Activated CD8-positive, alpha-beta T cell treated with anti-CD3 and anti-CD28 coated beads for 36 hours (primary cell): ENCODE data around the gene GAL. TPM values are rescaled to one million over a fixed set of nuclear protein-coding genes. Genes with fewer than 3 reads are reported as not detected.
A peak's percentile ranks its signal among the peaks of the same experiment; 100 is the strongest.

Source experiments
- ATAC-seq: fragments of 200-7000 bp; cut with Tn5 transposase; one replicate; pipeline ENCODE4 v1.10.0; 2021; ENCODE audit warnings: mild to moderate bottlenecking, moderate library complexity
- CTCF ChIA-PET: fragments of 350-600 bp; sonication (Branson Sonifier 250); formaldehyde crosslinking; loops from one replicate; lab custom pipeline; 2021; ENCODE audit warnings: antibody characterized with exemption; lab: Charles Lee
- POLR2A ChIA-PET: fragments of 350-600 bp; sonication (Branson Sonifier 250); formaldehyde crosslinking; loops from one replicate; lab custom pipeline; 2021; ENCODE audit warnings: antibody characterized with exemption; lab: Charles Lee
- DNase-seq: peaks from one replicate; pipeline ENCODE4 v3.0.0-alpha.2; 2020
- H3K27ac Mint-ChIP-seq: one replicate; pipeline ENCODE4 v1.8.0; 2021; ENCODE audit warnings: mild to moderate bottlenecking, mixed read lengths
- H3K27me3 Mint-ChIP-seq: one replicate; pipeline ENCODE4 v1.8.0; 2021; ENCODE audit warnings: mixed read lengths
- H3K36me3 Mint-ChIP-seq: one replicate; pipeline ENCODE4 v1.8.0; 2021; ENCODE audit warnings: low read depth, mixed read lengths
- H3K4me1 Mint-ChIP-seq: one replicate; pipeline ENCODE4 v1.8.0; 2021; ENCODE audit warnings: low read depth, mixed read lengths
- H3K4me3 Mint-ChIP-seq: one replicate; pipeline ENCODE4 v1.8.0; 2021; ENCODE audit warnings: mild to moderate bottlenecking, moderate library complexity, mixed read lengths
- H3K9me3 Mint-ChIP-seq: one replicate; pipeline ENCODE4 v1.8.0; 2021; ENCODE audit warnings: mixed read lengths
- CTCF ChIP-seq: fragments of 200-600 bp; IDR thresholded peaks from one replicate; pipeline ENCODE4 v1.8.0; 2022; ENCODE audit warnings: antibody characterized with exemption, mild to moderate bottlenecking
- intact Hi-C: fragments of 100-400 bp; cut with micrococcal nuclease; formaldehyde crosslinking; loops from one replicate; pipeline ENCODE4 v1.10.0; 2022
- total RNA-seq, 2 experiments: library from RNA; stranded (reverse); gene quantifications; one replicate each; pipeline ENCODE4 v1.2.3, GENCODE V29; 2021

Gene GAL
- total RNA-seq, 2 experiments from 2014 or later, result 2.2 to 3.8 TPM

DNA sequence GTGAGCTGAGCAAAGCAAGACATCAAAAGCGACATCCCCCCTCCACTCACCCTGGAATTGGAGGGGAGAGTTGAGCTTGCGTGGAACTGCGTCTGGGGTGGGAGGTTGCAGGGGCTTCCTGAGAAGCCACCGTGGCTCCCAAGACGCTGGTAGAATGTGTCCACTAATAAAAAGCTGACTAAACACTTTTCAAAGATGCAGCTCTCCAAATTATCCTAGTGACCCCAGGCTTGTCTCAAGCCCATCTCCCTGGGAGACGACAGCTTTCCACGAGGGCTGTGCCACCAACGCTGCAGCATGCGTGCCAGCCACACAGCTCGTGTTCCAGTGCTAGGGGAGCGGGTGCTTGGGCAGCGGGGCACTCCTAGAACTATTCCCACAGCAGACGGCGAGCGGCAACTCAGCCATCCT, 6.3 kb upstream of the GAL start:
- Mint-ChIP-seq H3K4me3 (no peak overlapping the region), H3K27me3 (peaks cover 10% of the 10 kb centered on the region), H3K9me3 (no peaks in the 10 kb centered on the region), H3K27ac (no peak overlapping the region), H3K4me1 (peaks cover 5% of the 10 kb centered on the region), H3K36me3 (no peaks in the 10 kb centered on the region)
- intact Hi-C loops, result no loop called here
- ChIA-PET POLR2A (no interaction called here), CTCF (no interaction called here)
- DNase-seq (no peak), ATAC-seq (no peak)
- no peak for TF ChIP-seq CTCF

DNA sequence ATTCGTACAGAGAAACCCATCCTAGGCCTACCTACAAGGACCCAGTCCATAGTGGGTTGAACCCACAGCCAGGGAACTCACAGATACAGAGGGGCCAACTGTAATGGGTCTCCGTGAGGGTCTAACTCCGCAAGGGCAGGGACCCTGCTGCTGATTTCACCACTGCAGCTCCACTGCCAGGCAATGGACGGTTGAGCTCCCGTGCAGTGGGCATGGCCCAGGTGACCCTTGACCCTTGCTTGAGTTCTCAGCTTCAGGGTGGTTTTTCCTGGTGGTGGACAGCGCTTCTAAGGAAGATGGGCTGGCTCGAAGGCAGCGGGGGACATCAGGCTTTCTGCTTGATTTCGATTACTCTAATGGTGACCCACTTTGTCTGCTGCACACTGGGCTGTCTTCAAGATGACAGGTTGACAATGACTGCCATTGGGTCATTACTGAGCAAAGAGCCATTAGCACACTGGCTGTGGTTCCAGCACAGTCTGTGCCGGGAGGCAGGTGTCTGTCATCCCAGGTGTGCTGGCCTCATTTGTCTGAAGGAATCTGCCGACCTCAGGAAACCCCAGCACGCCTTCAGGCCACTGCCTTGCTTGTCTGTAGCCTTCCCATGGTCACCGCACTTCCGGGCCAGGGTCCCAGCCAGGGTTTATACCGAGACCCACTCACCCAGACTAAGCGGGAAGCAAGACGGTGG, 3.7 kb upstream of the GAL start:
- Mint-ChIP-seq H3K36me3 (no peaks in the 10 kb centered on the region), H3K4me3 (no peak overlapping the region), H3K4me1 (peaks cover 5% of the 10 kb centered on the region), H3K9me3 (no peaks in the 10 kb centered on the region), H3K27ac (no peak overlapping the region), H3K27me3 (peaks cover 23% of the 10 kb centered on the region)
- intact Hi-C loops, result no loop called here
- no peak for DNase-seq
- no peak for ATAC-seq
- ChIA-PET CTCF (no interaction called here), POLR2A (no interaction called here)
- TF ChIP-seq CTCF, result no peak

GRCh38 chr11:68682531-68682961, 1.8 kb upstream of the GAL start:
- Mint-ChIP-seq H3K9me3 (no peaks in the 10 kb centered on the region), H3K36me3 (no peaks in the 10 kb centered on the region), H3K27ac (no peak overlapping the region), H3K27me3 (peaks cover 33% of the 10 kb centered on the region), H3K4me1 (peaks cover 5% of the 10 kb centered on the region), H3K4me3 (no peak overlapping the region)
- intact Hi-C loops, result no loop called here
- ChIA-PET POLR2A (no interaction called here), CTCF (no interaction called here)
- DNase-seq, result peak; percentile 38
- no peak for TF ChIP-seq CTCF
- ATAC-seq, result peak; percentile 22

GRCh38 chr11:68683121-68683520, 1.2 kb upstream of the GAL start:
- POLR2A ChIA-PET, result no interaction called here

More at GRCh38 chr11:68683121-68683520, 1.2 kb upstream of the GAL start:
- H3K27me3 Mint-ChIP-seq, result peaks cover 33% of the 10 kb centered on the region
- intact Hi-C loops, result no loop called here
- H3K4me3 Mint-ChIP-seq, result no peak overlapping the region
- no peak for TF ChIP-seq CTCF
- CTCF ChIA-PET, result interaction anchor here (1.0 kb wide), 1 partner anchor 34 kb away, joined by 3 read pairs; no protein-coding TSS in a partner anchor
- ATAC-seq (no peak), DNase-seq (no peak)
- H3K9me3 Mint-ChIP-seq, result no peaks in the 10 kb centered on the region
- H3K36me3 Mint-ChIP-seq, result no peaks in the 10 kb centered on the region
- peaks cover 5% of the 10 kb centered on the region for H3K4me1 Mint-ChIP-seq
- H3K27ac Mint-ChIP-seq, result no peak overlapping the region
